SIG-M5 (cell line): ENCODE measurements around the gene TLE2.
"Not testable (repeated sequence)": the region's sequence is repeated elsewhere in the genome, so short reads cannot be mapped to it uniquely, and the experiment has no call there.

Experiments
- DNase-seq: peaks from one replicate; lab custom pipeline; 2025; lab: John Stamatoyannopoulos, UW

TLE2 gene

DNA sequence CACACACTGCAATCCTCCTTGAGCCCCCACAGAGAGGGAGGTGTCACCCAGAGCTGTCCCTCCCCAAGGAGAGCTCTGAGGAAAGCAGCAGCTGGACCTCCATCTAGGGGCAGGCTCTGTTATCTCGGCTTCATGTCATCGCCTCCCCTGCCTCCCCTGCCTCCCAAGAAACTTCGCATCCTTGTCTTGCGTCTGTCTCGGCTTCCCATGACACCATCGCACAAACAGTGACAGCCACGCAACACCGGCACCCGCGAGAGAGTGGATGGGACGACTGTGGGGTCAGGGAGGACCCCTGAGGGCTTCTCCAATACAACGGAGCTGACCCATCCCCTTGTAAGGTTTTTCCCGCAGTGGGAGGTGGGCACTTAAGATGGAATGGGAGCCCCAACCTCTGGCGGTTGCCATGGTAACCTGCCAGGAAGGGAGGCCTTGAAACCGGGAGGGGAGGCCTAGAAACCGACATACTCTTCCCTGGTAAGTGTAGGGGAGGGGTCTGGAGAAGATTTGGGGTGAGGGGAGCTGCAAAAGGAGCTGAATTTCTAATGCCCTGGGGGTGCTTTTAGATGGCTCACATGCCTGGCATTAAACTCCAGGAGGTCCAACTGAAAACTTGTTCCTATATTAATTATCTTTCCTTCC lies 16.3 kb downstream of the TLE2 start:
- DNase-seq: no peak

DNA sequence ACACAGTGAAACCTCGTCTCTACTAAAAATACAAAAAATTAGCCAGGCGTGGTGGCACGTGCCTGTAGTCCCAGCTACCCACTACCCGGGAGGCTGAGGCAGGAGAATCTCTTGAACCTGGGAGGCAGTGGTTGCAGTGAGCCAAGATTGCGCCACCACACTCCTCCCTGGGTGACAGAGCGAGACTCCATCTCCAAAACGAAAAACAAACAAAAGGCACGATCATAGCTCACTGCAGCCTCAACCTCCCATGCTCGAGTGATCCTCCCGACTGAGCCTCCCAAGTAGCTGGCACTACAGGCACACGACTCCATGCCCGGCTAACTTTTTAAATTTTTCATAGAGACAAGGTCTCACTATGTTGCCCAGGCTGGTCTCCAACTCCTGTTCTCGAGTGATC lies 17.0 kb downstream of the TLE2 start:
- DNase-seq: not testable (repeated sequence)

DNA sequence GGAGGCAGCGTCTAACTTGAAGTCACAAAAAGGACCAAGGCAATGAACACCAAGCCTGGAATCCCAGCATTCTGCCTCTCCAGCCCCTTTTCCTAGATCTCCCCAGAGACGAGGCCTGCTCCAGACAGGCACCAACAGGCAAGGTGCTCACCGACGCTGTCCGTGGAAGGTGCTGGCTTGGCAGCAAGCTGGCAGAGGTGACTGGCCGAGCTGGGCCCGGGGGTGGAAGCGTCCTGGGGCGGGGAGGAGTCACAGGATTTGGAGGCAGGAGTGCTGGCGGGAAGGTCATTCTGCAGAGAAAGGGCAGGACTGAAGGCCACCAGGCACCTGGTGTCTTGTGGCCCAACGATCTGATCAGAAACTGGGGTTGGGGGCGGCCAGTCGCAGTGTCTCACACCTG lies 18.2 kb downstream of the TLE2 start:
- DNase-seq: no peak

- no peak for DNase-seq
These were observed 20.1 kb downstream of the TLE2 start for GRCh38 chr19:3008994-3009393.

GRCh38 chr19:3007975-3008374 lies 21.1 kb downstream of the TLE2 start:
- no peak for DNase-seq

GRCh38 chr19:3006075-3006767 lies 22.9 kb downstream of the TLE2 start:
- no peak for DNase-seq

DNA sequence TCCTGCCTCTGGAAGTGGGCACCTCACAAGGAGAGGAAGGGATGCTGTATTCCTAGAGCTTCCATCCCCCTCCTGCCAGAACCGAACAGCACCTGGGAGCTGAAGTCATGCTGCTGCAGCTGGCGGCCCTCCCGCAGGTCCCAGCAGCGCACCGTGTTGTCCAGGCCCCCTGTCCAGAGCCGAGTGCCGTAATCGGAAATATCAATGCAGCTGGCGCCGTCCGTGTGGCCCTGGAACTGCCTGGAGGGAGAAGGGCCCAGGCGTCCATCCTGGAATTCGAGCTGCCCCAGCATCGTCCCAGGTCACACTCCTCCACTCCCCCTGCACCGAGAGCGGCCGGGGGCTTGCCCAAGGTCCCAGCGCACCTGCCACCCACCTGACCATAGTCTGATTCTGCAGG lies 23.7 kb downstream of the TLE2 start:
- no peak for DNase-seq

DNA sequence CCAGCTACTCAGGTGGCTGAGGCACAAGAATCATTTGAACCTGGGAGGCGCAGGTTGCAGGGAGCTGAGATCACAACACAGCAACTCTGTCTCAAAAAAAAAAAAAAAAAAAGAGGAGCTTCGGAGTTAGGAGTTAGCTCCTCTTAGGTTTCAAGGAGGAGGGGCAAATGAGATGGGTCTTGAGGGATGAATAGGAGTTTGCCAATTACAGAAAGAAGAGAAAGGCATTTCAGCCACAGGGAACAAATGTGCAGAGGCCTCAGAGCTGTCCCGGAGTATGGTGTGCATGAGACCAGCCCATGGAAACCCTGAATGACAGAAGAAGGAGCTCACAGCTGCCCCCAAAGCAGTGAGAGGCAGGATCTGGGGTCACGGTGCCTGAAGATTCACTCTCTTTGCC lies 24.6 kb downstream of the TLE2 start:
- DNase-seq: no peak

GRCh38 chr19:3003046-3003445 lies 26.0 kb downstream of the TLE2 start:
- DNase-seq: no peak

DNA sequence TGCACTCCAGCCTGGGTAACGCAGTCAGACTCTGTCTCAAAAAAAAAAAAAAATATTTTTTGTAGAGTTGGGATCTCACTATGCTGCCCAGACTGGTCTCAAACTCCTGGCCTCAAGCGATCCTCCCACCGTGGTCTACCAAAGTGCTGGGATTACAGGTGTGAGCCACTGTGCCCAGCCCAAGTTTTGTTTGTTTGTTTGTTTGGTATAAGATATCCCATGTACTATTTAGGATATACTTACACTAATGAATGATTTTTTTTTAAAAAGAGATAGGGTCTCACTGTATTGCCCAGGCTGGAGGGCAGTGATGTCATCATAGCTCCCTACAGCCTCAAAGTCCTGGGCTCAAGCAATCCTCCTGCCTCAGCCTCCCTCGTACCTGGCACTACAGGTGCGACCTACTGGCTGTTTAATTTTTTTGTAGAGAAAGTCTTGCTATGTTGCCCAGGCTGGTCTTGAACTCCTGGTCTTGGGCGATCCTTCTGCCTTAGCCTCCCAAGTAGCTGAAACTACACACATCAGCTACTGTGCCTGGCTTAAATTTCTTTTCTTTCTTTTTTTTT lies 27.8 kb downstream of the TLE2 start:
- DNase-seq: no peak

- DNase-seq: no peak
These were observed 30.4 kb downstream of the TLE2 start for GRCh38 chr19:2998642-2999041.

DNA sequence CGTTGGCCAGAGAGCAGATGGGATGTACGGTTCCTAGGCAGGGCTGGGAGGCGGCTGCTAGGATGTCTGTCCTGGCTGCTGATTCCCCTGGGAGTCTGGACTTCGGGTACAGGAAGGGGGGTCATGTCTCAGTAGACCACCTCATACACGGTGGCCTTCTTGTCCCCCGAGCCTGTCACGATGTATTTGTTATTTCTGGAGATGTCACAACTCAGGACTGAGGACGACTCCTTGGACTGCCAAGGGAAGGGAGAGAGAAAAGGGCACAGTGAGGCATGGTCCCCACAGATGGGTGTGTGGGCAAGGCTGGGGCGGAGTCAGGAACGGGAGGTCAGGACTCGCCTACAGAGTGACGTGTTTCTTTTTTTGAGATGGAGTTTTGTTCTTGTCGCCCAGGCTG lies 31.4 kb downstream of the TLE2 start:
- no peak for DNase-seq

- DNase-seq: no peak
These were observed 34.4 kb downstream of the TLE2 start for GRCh38 chr19:2994588-2995131.

DNA sequence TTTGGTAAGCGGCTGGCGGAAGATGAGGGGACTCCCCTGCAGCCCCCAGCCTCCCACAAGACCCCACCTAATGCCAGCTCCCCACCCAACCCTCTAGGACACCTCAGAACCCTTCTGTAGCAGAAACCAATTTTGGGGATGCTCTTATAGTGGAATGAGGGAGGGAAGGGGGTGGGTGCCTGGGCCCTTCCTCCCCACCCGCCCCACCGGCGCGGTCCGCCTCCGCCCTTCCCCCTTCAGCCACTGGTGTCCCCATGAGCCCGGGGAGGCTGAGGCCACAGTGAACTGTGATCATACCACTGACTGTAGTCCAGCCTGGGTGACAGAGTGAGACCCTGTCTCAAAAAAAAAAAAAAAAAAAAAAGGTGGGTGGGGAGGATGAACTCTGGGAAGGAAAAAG lies 35.5 kb downstream of the TLE2 start:
- no peak for DNase-seq

GRCh38 chr19:2992958-2993357 lies 36.1 kb downstream of the TLE2 start:
- DNase-seq: no peak

- not testable (repeated sequence) for DNase-seq
These were observed 36.7 kb downstream of the TLE2 start for GRCh38 chr19:2992333-2992732.

DNA sequence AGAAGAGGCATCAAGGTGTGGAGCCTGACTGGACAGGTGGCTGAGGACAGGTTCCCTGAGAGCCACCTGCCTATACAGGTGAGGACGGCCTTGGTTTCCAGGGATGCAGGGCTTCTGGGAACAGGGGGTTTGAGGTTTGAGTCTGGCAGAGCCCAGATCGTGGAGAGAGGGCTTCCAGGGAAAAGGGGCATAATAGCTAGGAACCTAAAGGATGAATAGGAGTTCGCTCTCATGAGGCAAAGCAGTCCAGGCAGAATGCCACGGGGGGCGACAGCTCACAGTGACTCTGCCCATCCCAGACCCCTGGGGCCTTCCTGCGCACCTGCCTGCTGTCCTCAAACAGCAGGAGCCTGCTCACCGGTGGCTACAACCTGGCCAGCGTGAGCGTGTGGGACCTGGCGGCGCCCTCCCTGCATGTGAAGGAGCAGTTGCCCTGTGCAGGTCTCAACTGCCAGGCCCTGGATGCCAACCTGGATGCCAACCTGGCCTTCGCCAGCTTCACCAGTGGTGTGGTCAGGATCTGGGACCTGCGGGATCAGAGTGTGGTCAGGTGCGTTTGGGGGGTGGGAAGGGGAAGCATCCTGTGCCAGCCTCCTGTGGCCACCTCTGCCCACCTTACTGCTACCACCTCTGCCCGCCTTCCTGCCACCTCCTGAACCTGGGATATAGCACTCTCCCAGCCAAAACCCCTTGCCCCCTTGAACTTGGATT lies 39.7 kb downstream of the TLE2 start:
- no peak for DNase-seq

GRCh38 chr19:2988568-2988967 lies 40.5 kb downstream of the TLE2 start:
- DNase-seq: no peak

DNA sequence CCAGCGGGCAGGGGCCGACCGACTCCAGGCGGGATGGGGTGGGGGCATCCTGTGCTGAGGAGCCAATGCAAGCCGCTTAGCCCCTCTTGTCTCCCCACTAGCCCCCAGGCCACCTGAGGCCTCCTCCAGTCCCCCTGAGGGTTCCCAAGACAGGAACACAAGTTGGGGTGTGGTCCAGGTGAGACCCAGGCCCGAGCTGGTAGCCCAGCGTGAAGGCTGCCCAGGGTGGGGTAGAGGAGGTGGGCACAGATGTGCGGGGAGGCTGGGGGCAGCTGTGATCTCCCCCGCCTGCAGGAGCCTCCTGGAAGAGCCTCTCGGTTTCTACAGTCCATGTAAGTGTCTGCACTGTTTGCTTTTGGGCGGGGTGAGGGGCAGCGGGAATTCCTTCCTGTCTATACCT lies 41.3 kb downstream of the TLE2 start:
- DNase-seq: no peak

GRCh38 chr19:2986951-2987524 lies 42.0 kb downstream of the TLE2 start:
- no peak for DNase-seq

GRCh38 chr19:2984215-2984528 lies 44.9 kb downstream of the TLE2 start:
- no peak for DNase-seq

DNA sequence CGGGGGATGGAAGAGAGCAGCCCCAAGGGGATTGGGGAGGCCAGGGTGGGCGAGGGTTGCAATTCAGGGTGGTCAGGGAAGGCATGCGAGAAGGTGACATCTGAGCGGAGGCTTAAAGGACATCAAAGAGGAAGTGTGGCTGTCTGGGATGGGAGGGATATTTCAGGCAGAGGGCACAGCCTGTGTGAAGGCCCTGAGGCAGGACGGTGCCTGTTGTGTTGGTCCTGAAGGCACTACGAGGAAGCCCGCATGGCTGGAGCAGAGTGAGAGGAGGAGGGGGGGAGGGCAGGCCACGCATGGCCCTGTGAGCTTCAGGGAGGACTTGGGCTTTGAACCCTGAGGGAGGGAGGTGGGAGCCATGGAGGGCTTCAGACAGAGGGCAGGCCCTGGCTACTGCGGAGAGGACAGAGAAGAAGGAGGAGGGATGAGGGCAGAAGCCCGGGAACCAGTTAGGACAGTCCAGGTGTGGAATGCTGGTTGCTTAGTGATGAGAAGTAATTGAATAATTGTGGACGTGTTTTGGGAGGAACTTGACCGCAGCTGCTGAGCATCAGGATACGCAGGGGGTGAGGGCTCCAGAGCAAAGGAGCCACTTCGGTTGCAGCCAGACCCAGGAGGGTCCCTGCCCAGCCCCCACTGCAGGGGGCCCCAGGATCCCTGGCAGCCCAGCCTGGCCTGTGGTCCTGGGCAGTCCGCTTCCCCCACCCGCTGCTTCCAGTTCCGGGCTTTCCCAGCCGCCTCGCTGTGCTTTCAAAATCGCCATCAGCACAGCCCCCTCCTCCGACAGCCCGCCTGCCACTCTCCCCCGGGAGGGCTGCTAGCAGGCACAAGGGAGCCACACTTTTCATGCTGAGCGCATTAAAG lies 45.5 kb downstream of the TLE2 start:
- no peak for DNase-seq
